ENCODE measurements around the gene KIF23.
A peak's percentile ranks its signal among the peaks of the same experiment; 100 is the strongest.

The KIF23 gene

GRCh38 chr15:69394556-69395282 lies 19.4 kb upstream of the KIF23 start:
- DNase-seq, result peak in 52 of 56 donors; percentile 11 to 91 (median 66)

- DNase-seq, result no peak
Measured at GRCh38 chr15:69395460-69395859, 18.7 kb upstream of the KIF23 start.

GRCh38 chr15:69395991-69396390 lies 18.2 kb upstream of the KIF23 start:
- DNase-seq, result no peak

DNA sequence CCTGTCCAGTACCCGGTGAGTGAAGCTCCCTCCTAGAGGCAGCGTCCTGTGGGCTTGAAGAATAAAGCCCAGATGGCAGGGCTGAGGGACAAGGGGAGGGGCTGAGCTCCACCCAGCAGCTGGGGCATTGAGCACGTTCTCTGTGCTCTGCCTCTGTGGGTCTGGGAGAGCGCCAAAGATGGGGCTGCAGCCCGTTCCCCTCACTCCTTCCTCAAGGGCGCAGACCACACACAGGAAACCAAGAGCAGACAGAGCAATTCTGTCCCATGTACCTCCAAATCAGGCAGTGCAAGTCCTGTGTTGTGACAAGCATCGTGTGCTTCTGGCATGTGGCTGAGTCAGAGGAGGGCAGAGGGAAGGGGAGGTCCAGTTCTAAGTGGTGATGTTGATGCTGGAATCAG lies 15.7 kb upstream of the KIF23 start:
- DNase-seq, result no peak

GRCh38 chr15:69400850-69401249 lies 13.3 kb upstream of the KIF23 start:
- no peak for DNase-seq

DNA sequence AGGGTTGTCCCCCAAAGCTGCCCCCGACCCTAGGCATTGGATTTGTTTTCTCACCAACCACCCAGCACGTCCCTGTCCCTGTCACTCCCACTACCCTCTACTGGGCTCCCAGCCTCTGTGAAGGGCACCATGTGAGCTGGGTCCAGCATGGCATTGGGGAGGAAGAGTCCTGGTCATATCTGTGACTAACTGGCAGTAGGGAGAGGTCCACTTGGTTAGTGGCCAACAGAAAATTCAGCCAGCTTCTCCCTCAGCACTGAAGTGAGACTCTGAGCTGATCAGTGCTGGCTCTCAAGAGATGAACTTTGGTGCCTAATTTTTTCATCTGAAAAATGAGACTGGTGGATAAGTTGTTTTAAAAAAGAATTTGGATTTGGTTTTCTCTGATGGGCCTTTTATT lies 11.3 kb upstream of the KIF23 start:
- DNase-seq, result no peak

DNA sequence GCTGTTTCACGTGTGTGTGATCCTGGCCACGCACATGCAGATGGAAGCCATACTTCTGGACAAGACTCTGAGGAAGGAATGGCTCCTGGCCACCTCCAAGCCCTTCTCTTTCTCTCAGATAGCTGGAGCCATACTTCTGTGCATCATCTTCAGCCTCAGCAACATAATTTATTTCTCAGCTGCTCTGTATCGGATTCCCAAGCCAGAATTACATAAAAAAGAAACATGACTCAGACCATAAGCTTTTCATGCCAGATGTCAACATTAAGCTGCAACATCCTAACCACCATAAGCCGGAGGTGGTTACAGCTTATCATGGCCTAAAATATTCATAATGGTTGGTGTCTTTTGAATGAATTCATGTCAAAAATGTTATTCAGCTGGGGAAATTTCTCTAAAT lies 10.6 kb upstream of the KIF23 start:
- no peak for DNase-seq

GRCh38 chr15:69405110-69405509 lies 9.0 kb upstream of the KIF23 start:
- no peak for DNase-seq

DNA sequence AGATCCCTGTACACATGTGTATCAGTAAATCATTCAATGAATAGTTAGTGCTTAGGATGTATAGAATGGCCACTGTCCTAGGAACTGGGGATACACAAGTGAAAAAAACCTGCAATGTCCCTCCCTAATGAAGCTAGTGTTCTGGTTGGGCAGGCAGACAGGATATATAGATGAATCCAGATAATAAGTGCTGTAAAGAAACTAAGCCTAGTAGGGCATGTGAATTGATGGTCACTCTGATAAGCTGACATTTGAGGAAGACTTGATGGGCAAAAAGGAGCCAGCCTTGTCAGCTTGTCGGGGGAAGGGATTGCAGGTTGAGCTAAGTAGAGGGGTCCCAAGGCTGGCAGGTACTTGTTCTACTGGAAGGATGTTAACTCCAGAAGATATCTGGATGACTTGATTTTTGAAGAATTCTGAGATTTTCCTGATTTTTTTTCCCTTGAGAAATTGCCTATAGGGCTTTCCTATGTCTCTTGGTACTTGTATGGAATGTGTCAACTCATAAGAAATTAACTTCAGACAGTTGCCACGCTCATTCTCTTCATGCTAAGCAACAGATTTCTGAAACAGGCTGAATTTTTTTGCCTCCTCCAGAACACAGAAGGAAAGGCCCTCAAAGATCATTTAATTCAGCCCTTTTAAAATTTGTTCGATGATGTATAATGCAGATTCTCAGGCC lies 6.3 kb upstream of the KIF23 start:
- no peak for DNase-seq

DNA sequence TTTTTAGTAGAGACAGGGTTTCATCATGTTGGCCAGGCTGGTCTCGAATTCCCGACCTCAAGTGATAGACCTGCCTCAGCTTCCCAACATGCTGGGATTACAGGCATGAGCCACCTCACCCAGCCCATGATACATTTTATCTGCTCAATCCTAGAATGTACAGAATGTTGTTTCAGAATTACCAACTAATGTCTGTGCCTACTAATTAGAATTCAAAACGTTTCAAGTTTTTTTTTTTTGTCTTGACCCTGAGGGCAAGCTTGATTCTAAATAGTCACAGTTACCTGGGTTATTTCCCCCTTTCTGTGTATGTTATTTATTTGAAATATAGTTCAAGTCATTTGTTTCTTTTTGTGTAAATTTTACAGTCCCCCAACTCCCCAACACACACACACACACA lies 5.3 kb upstream of the KIF23 start:
- DNase-seq, result no peak

- peak in 13 of 56 donors; percentile 10 to 65 (median 32) for DNase-seq
Measured at GRCh38 chr15:69410248-69410874, 3.8 kb upstream of the KIF23 start.

GRCh38 chr15:69412274-69412673 lies 1.9 kb upstream of the KIF23 start:
- no peak for DNase-seq

GRCh38 chr15:69412701-69413100 lies 1.4 kb upstream of the KIF23 start:
- DNase-seq, result no peak

DNA sequence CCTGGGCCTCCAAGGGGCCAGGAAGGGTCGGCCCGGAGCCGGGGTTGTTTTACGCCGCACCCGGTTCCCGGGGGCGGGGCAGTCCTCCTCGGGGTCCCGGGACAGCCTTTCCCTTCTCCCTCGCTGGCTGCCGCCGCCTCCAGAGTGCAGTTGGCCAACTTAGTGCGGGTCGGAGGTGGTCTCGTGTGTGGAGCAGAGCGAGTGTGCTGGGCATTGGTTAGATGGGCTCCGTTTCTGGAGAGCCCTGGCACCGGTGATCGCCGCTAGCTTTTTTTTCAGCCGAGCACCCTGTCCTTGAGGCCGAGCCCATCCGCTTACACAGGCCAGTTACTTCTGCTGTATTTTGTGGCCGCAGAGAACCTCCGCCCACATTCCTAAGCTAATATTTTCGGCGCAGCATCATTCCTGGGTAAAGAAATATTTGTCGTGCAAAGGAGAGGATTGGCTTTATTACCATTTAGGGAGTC lies 585 bp downstream of the KIF23 start:
- DNase-seq, result peak in 1 of 56 donors; percentile 42

DNA sequence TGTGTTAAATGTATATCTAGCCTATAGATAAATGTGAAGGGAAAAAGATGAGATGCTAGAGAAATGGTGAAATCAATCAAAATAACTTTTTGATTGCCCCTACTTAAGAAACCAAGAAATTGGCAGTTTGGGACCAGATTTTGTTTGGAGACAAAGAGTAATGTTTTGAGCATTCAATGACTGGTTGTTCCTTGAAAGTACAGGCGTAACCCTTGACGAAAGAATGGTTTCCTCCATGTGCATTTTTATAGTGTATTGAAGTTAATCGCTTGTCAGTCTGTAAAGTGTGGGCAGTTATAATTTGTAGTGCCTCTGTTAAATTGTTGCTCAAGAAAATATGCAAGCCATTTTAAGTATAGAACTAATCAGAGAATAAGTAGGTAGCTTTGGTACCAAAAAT lies 1.2 kb downstream of the KIF23 start:
- DNase-seq, result no peak

DNA sequence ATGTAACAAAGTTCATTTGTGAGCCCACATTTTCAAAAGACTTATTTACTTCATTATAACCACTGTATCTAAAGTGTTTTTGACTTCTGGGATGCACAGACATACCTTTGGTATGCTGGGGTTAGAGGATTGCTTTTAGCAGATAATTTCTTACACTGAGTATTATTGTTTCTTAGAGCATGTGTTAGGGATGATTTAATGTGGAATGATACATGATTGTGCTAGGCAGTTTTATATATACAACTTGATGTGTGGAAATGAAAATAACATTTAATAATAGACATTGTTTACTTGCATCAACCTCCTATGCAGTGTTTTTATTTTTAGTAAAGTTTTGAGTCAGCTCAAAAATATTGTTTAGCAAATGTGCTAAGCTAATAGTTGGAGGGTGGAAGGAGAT lies 3.4 kb downstream of the KIF23 start:
- DNase-seq, result no peak

DNA sequence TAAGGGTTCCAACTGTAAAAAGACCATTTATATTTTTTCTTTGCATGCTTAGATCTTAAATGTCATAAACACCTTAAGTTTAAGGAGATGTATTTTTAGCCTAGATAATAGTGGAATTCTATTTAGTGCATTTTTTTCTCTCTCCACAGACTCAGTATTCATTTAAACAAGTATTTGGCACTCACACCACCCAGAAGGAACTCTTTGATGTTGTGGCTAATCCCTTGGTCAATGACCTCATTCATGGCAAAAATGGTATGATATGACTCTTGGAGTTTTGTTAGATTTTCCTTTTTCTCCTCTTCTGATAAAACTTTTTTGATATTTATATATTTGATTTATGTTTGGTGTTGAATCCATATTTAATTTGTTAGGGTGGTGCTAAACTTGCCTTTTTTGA lies 7.3 kb downstream of the KIF23 start:
- no peak for DNase-seq

DNA sequence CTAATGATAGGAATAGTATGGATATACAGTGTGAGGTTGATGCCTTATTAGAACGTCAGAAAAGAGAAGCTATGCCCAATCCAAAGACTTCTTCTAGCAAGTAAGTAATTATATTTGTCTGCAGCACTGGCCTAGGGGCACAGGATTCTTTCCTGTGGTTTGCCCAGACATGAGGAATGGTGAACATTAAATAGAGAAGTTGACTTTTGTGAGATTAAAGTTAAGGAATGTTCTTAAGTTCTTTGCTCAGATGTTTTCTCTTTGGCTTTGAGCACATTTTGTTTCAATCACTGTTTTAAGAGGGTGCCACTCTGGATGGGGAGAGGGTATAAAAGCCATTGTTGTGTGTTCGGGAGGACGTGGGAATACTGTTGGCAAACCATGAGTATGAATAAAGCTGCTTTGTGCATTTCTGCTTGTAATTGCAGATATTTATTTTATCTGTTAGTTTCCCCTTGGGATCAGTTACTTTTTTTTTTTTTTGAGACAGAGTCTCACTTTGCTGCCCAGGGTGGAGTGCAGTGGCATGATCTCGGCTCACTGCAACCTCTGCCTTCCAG lies 8.3 kb downstream of the KIF23 start:
- no peak for DNase-seq

- DNase-seq, result no peak
Measured at GRCh38 chr15:69424001-69424400, 9.9 kb downstream of the KIF23 start.

GRCh38 chr15:69424748-69425413 lies 10.7 kb downstream of the KIF23 start:
- DNase-seq, result no peak

DNA sequence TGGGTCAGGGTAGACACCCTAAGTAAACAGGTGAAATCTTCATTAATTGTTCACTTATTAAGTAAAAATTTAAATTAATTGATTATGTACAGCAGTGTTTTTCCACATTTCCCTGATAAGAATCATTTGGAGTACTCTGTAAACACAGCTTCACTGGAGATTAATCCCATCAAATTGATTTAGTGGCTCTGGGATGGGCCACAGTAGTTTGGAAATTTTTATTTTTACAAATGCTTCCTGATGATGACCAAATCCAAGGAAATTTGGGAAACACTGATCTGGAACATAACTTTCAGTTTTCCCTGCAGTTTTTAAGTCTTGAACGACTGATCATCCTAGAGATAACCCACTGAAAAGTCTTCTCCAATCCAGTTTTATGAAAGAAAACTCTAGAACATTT lies 19.7 kb downstream of the KIF23 start:
- DNase-seq, result no peak

DNA sequence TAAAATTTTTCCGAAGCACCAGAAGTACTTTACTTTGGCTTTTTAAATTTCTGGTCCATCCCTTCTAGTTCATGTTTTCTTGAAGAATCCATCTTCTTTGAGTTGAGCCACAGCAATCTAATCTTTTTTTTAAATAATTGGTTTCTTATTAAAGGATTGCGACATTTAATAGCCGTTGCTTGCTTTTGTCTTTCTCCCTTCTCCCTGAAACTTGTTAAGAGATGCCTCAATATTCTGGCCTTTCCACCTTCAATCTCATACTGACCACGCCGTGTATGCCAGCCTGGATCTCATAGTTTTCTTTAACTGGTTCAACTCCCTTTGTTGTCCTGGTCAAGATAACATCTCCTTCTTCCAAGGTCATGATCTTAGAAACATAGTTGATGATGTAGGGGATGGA lies 20.1 kb downstream of the KIF23 start:
- no peak for DNase-seq

All from nucleus accumbens (tissue), 56 donors.